IMR-90 (cell line): ENCODE measurements around the gene SMG5. TPM values are rescaled to one million over a fixed set of nuclear protein-coding genes. Genes with fewer than 3 reads are reported as not detected.

Experiments
- ATAC-seq: fragments of 200-7000 bp; cut with Tn5 transposase; 2 replicates; pipeline ENCODE4 v1.9.1; 2020; ENCODE audit warnings: low read depth, mild to moderate bottlenecking, moderate library complexity
- BruUV-seq: library from RNA; stranded (reverse); fragments of 400-500 nt; replicated peaks from 2 replicates; lab custom pipeline; 2021; lab: Mats Ljungman, UMichigan
- CTCF ChIA-PET: fragments of 300-600 bp; formaldehyde crosslinking; extraction: SDS; loops from one replicate; lab custom pipeline; 2021; ENCODE audit warnings: antibody characterized with exemption; lab: Yijun Ruan, JAX
- POLR2A ChIA-PET: fragments of 300-600 bp; sonication (Branson Sonifier 250); formaldehyde crosslinking; loops from one replicate; lab custom pipeline; 2022; ENCODE audit warnings: antibody characterized with exemption; ENCODE audit not compliant: unreplicated experiment; lab: Charles Lee
- DNase-seq: peaks from one replicate; pipeline ENCODE4 v3.0.0; 2013
- H2AFZ ChIP-seq: replicated peaks from 2 replicates; pipeline ENCODE3; 2013; ENCODE audit warnings: low read length, mild to moderate bottlenecking; ENCODE audit not compliant: poor library complexity
- H2AK5ac ChIP-seq: 2 replicates; pipeline ENCODE4 v1.6.1; 2013; ENCODE audit warnings: low read depth, low read length, inconsistent platforms
- H2AK9ac ChIP-seq: replicated peaks from 2 replicates; pipeline ENCODE3; 2013; ENCODE audit warnings: mild to moderate bottlenecking, low read depth, low read length, moderate library complexity; ENCODE audit not compliant: poor library complexity
- H2BK120ac ChIP-seq: 2 replicates; pipeline ENCODE4 v1.6.1; 2013; ENCODE audit warnings: low read depth, low read length, inconsistent platforms
- H2BK15ac ChIP-seq: 3 replicates; pipeline ENCODE4 v1.6.1; 2013; ENCODE audit warnings: low read depth, low read length, inconsistent platforms
- H2BK20ac ChIP-seq: 2 replicates; pipeline ENCODE4 v1.6.1; 2013; ENCODE audit warnings: low read depth, mild to moderate bottlenecking, inconsistent platforms, low read length, moderate library complexity
- H2BK5ac ChIP-seq: 2 replicates; pipeline ENCODE4 v1.6.1; 2013; ENCODE audit warnings: mild to moderate bottlenecking, low read depth, low read length, inconsistent platforms; ENCODE audit not compliant: poor library complexity, severe bottlenecking
- H3K14ac ChIP-seq: replicated peaks from 2 replicates; pipeline ENCODE4 v1.6.1; 2013; ENCODE audit warnings: low read depth, low read length, inconsistent platforms
- H3K18ac ChIP-seq: 2 replicates; pipeline ENCODE4 v1.6.1; 2013; ENCODE audit warnings: low read depth, low read length, control low read depth
- H3K23ac ChIP-seq: 2 replicates; pipeline ENCODE4 v1.6.1; 2013; ENCODE audit warnings: low read depth, low read length, inconsistent platforms
- H3K27ac ChIP-seq: 2 replicates; pipeline ENCODE4 v1.5.1; 2013; ENCODE audit warnings: mild to moderate bottlenecking, control low read depth, low read length; ENCODE audit not compliant: insufficient read depth
- H3K27me3 ChIP-seq: 2 replicates; pipeline ENCODE4 v1.6.1; 2013; ENCODE audit warnings: low read length; ENCODE audit not compliant: control insufficient read depth, insufficient read depth
- H3K36me3 ChIP-seq: 2 replicates; pipeline ENCODE4 v1.6.1; 2013; ENCODE audit warnings: low read length, mixed read lengths; ENCODE audit not compliant: control insufficient read depth, insufficient read depth
- H3K4ac ChIP-seq: 2 replicates; pipeline ENCODE4 v1.6.1; 2013; ENCODE audit warnings: low read depth, low read length, inconsistent platforms
- H3K4me1 ChIP-seq: 2 replicates; pipeline ENCODE4 v1.6.1; 2013; ENCODE audit warnings: low read length, mixed read lengths; ENCODE audit not compliant: control insufficient read depth, insufficient read depth
- H3K4me2 ChIP-seq: 2 replicates; pipeline ENCODE4 v1.6.1; 2013; ENCODE audit warnings: low read depth, mild to moderate bottlenecking, control low read depth, low read length, moderate library complexity
- H3K4me3 ChIP-seq: 2 replicates; pipeline ENCODE4 v1.5.1; 2013; ENCODE audit warnings: low read depth, mild to moderate bottlenecking, control low read depth, low read length, moderate library complexity; ENCODE audit not compliant: insufficient read depth
- H3K56ac ChIP-seq: 2 replicates; pipeline ENCODE4 v1.6.1; 2013; ENCODE audit warnings: low read length, inconsistent platforms; ENCODE audit not compliant: insufficient read depth; ENCODE audit errors: extremely low read depth
- H3K79me1 ChIP-seq, 2 experiments: 2 replicates each; pipeline ENCODE4 v1.6.1; 2013; ENCODE audit warnings: low read length in 2 of 2, inconsistent platforms in 1 of 2, low read depth in 1 of 2
- H3K9ac ChIP-seq: 2 replicates; pipeline ENCODE4 v1.6.1; 2013; ENCODE audit warnings: low read depth, low read length, control low read depth
- H3K9me1 ChIP-seq: 2 replicates; pipeline ENCODE4 v1.6.1; 2013; ENCODE audit warnings: low read length, inconsistent platforms; ENCODE audit not compliant: insufficient read depth
- H3K9me3 ChIP-seq: 2 replicates; pipeline ENCODE4 v1.6.1; 2013; ENCODE audit warnings: low read length; ENCODE audit not compliant: control insufficient read depth, insufficient read depth
- H4K20me1 ChIP-seq: 2 replicates; pipeline ENCODE4 v1.6.1; 2013; ENCODE audit warnings: low read length, inconsistent platforms; ENCODE audit not compliant: insufficient read depth
- H4K5ac ChIP-seq: 2 replicates; pipeline ENCODE4 v1.6.1; 2013; ENCODE audit warnings: mild to moderate bottlenecking, low read depth, low read length, control low read depth
- H4K8ac ChIP-seq, 2 experiments: 2 replicates each; pipeline ENCODE4 v1.6.1; 2013; ENCODE audit warnings: low read depth in 2 of 2, low read length in 2 of 2, control low read depth in 1 of 2, inconsistent platforms in 1 of 2
- H4K91ac ChIP-seq: 2 replicates; pipeline ENCODE4 v1.6.1; 2013; ENCODE audit warnings: low read depth, low read length, inconsistent platforms; ENCODE audit not compliant: insufficient read depth
- BHLHE40 ChIP-seq: fragments of 150-350 bp; IDR thresholded peaks from 2 replicates; pipeline ENCODE4 v1.6.1; 2016; ENCODE audit warnings: mild to moderate bottlenecking, low read depth, low read length
- FOS ChIP-seq: fragments of 150-350 bp; IDR thresholded peaks from 2 replicates; pipeline ENCODE4 v1.6.1; 2016; ENCODE audit warnings: low read depth, low read length
- MAZ ChIP-seq: IDR thresholded peaks from 2 replicates; pipeline ENCODE4 v1.6.1; 2012; ENCODE audit warnings: low read depth, mild to moderate bottlenecking, low read length, improper control_type of control experiment, moderate library complexity, borderline replicate concordance
- NFE2L2 ChIP-seq: fragments of 150-350 bp; IDR thresholded peaks from 2 replicates; pipeline ENCODE4 v1.6.1; 2016; ENCODE audit warnings: low read depth, mild to moderate bottlenecking, low read length
- WGBS, 2 experiments: methylation state at CpG; one replicate each; pipeline versions ENCODE4 v1.1.5 to v1.1.7; 2013; ENCODE audit warnings: missing lambda C conversion rate in 2 of 2; ENCODE audit not compliant: insufficient read length in 1 of 2; ENCODE audit errors: extremely low coverage in 2 of 2; 5-methylcytosine and 5-hydroxymethylcytosine counted together
- dilution Hi-C: fragments of 300-500 bp; cut with HindIII; formaldehyde crosslinking; loops from one replicate; pipeline ENCODE4 v1.14.3; 2018; ENCODE audit warnings: low sequenced_read_pairs; ENCODE audit not compliant: unreplicated experiment
- in situ Hi-C: fragments of 300-500 bp; cut with MboI; formaldehyde crosslinking; loops from 3 replicates; pipeline ENCODE4 v1.14.3; 2019; ENCODE audit warnings: low sequenced_read_pairs, inconsistent platforms, mixed read lengths
- intact Hi-C: fragments of 100-400 bp; cut with micrococcal nuclease; formaldehyde crosslinking; loops from 2 replicates; pipeline ENCODE4 v1.10.0; 2022
- polyA plus RNA-seq, 3 experiments: library from polyadenylated mRNA; depleted of rRNA; stranded (reverse); fragments of >200 nt; gene quantifications; 2 replicates each; pipeline ENCODE4 v1.2.3, GENCODE V29; 2012; ENCODE audit warnings: low replicate concordance in 1 of 3
- total RNA-seq: library from RNA; depleted of rRNA; stranded (reverse); fragments of >200 nt; gene quantifications from 2 replicates; pipeline ENCODE4 v1.2.3, GENCODE V29; 2012
- TF ChIP-seq, protein P1 (sequence below): fragments of 150-350 bp; IDR thresholded peaks from 2 replicates; pipeline ENCODE4 v1.6.1; 2017; ENCODE audit warnings: mild to moderate bottlenecking, antibody characterized with exemption, low read length, low read depth

Gene SMG5
- total and polyA plus RNA-seq, 2 of the 4 experiments (the other 2 are of a cell fraction): 34.7 to 37.3 TPM

DNA sequence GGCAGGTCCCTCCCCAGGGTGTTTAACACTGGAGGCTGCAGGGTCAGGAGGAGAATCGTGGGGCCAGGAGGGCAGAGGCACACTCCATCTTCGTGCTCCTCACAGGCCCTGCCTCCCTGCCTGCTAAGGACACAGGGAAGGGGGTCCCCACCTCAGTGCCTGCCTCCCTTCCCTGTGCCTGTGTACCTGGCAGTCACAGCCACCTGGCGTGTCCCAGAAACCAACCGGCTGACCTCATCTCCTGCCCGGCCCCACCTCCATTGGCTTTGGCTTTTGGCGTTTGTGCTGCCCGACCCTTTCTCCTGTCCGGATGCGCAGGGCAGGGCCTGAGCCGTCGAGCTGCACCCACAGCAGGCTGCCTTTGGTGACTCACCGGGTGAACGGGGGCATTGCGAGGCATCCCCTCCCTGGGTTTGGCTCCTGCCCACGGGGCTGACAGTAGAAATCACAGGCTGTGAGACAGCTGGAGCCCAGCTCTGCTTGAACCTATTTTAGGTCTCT lies 41.3 kb downstream of the SMG5 start:
- H3K23ac ChIP-seq: no peak overlapping the region
- peaks cover 24% of the 10 kb centered on the region for H3K36me3 ChIP-seq
- in situ Hi-C loops (no loop called here), intact Hi-C loops (no loop called here), dilution Hi-C loops (no loop called here)
- no peak overlapping the region for H3K4me2 ChIP-seq
- H2BK120ac ChIP-seq: no peak overlapping the region
- H3K4me3 ChIP-seq: no peak overlapping the region
- no peak overlapping the region for H3K4ac ChIP-seq
- no peak overlapping the region for H3K14ac ChIP-seq
- H3K4me1 ChIP-seq: peaks cover 2% of the 10 kb centered on the region; the same call in 1 of the 2 replicates
- 65% methylated on average over 13 of the region's 15 CpGs; no CpG with 5 or more reads in 1 of the 2 experiments for WGBS, 2 experiments
- H3K79me1 ChIP-seq: no peaks in the 10 kb centered on the region
- H3K9me3 ChIP-seq: no peaks in the 10 kb centered on the region
- no peak overlapping the region for H3K18ac ChIP-seq
- no peak overlapping the region for H4K91ac ChIP-seq
- no peak overlapping the region for H2AK9ac ChIP-seq
- H2AFZ ChIP-seq: no peak overlapping the region
- TF ChIP-seq FOS (peak; percentile 20; the same call in 1 of the 2 replicates), BHLHE40 (no peak), NFE2L2 (no peak), MAZ (peak; percentile 34; the same call in 1 of the 2 replicates)
- TF ChIP-seq, protein P1, sequence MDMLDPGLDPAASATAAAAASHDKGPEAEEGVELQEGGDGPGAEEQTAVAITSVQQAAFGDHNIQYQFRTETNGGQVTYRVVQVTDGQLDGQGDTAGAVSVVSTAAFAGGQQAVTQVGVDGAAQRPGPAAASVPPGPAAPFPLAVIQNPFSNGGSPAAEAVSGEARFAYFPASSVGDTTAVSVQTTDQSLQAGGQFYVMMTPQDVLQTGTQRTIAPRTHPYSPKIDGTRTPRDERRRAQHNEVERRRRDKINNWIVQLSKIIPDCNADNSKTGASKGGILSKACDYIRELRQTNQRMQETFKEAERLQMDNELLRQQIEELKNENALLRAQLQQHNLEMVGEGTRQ: no peak
- no peak overlapping the region for H3K27ac ChIP-seq
- H2BK20ac ChIP-seq: no peak overlapping the region
- ATAC-seq (peak; percentile 6), DNase-seq (peak; percentile 47)
- ChIA-PET POLR2A (no interaction called here), CTCF (interaction anchor here (0.6 kb wide), 1 partner anchor 145 kb away, joined by 3 read pairs; no protein-coding TSS in a partner anchor)
- no TSS peak for BruUV-seq
- H3K9me1 ChIP-seq: peaks cover 5% of the 10 kb centered on the region; the same call in 1 of the 2 replicates
- no peak overlapping the region for H3K9ac ChIP-seq
- no peak overlapping the region for H2BK5ac ChIP-seq
- H3K56ac ChIP-seq: no peak overlapping the region
- no peak overlapping the region for H4K8ac ChIP-seq
- no peak overlapping the region for H2AK5ac ChIP-seq
- no peaks in the 10 kb centered on the region; the same call in 1 of the 2 replicates for H4K20me1 ChIP-seq
- H2BK15ac ChIP-seq: no peak overlapping the region
- peaks cover 12% of the 10 kb centered on the region; the same call in 1 of the 2 replicates for H3K27me3 ChIP-seq
- H4K5ac ChIP-seq: no peak overlapping the region
